Measurements from ENCODE around the gene SMTN.

SMTN gene

GRCh38 chr22:31087744-31088215, 6.7 kb downstream of the SMTN start:
- no peak overlapping the region for H3K4me3 ChIP-seq (ENCODE audit: low read depth, low read length, poor library complexity, severe bottlenecking)
- no peaks in the 10 kb centered on the region for H3K36me3 ChIP-seq (ENCODE audit: insufficient read depth, low read length)
- no peaks in the 10 kb centered on the region for H3K9me3 ChIP-seq (ENCODE audit: low read length)
- no peak overlapping the region for H2AFZ ChIP-seq (ENCODE audit: low read length)
- no peaks in the 10 kb centered on the region for H3K27me3 ChIP-seq (ENCODE audit: insufficient read depth, low read length)
- H4K20me1 ChIP-seq (ENCODE audit: insufficient read depth, low read length): no peaks in the 10 kb centered on the region
- no peaks in the 10 kb centered on the region for H3K79me2 ChIP-seq (ENCODE audit: insufficient read depth, low read length)
- H3F3A ChIP-seq (ENCODE audit: insufficient read depth, low read length): no peaks in the 10 kb centered on the region
- peaks cover 37% of the 10 kb centered on the region for H3K4me1 ChIP-seq (ENCODE audit: insufficient read depth, low read length, severe bottlenecking)
- no peaks in the 10 kb centered on the region for H3K9me2 ChIP-seq (ENCODE audit: low read depth, low read length)
- no peak overlapping the region for H3K27ac ChIP-seq (ENCODE audit: low read depth, low read length, poor library complexity, severe bottlenecking)
- no peak overlapping the region for H3K9ac ChIP-seq (ENCODE audit: low read length)
- TF ChIP-seq CTCF (IDR thresholded peaks at IDR 0.05; ENCODE audit: low read length) (no peak), EZH2 (IDR thresholded peaks at IDR 0.05; ENCODE audit: borderline replicate concordance, low read length) (no peak)
- no peak overlapping the region for H3K4me2 ChIP-seq (ENCODE audit: low read length)

GRCh38 chr22:31088233-31088986, 7.3 kb downstream of the SMTN start:
- no peak overlapping the region for H2AFZ ChIP-seq (ENCODE audit: low read length)
- no peaks in the 10 kb centered on the region for H4K20me1 ChIP-seq (ENCODE audit: insufficient read depth, low read length)
- TF ChIP-seq CTCF (IDR thresholded peaks at IDR 0.05; ENCODE audit: low read length) (no peak), EZH2 (IDR thresholded peaks at IDR 0.05; ENCODE audit: borderline replicate concordance, low read length) (no peak)
- H3K36me3 ChIP-seq (ENCODE audit: insufficient read depth, low read length): no peaks in the 10 kb centered on the region
- no peaks in the 10 kb centered on the region for H3K27me3 ChIP-seq (ENCODE audit: insufficient read depth, low read length)
- no peak overlapping the region for H3K4me3 ChIP-seq (ENCODE audit: low read depth, low read length, poor library complexity, severe bottlenecking)
- H3F3A ChIP-seq (ENCODE audit: insufficient read depth, low read length): no peaks in the 10 kb centered on the region
- no peaks in the 10 kb centered on the region for H3K9me3 ChIP-seq (ENCODE audit: low read length)
- H3K4me1 ChIP-seq (ENCODE audit: insufficient read depth, low read length, severe bottlenecking): peaks cover 31% of the 10 kb centered on the region
- no peak overlapping the region for H3K4me2 ChIP-seq (ENCODE audit: low read length)
- no peak overlapping the region; the same call in 1 of the 2 replicates for H3K9ac ChIP-seq (ENCODE audit: low read length)
- H3K79me2 ChIP-seq (ENCODE audit: insufficient read depth, low read length): no peaks in the 10 kb centered on the region
- no peaks in the 10 kb centered on the region for H3K9me2 ChIP-seq (ENCODE audit: low read depth, low read length)
- peak overlapping the region; percentile 50 for H3K27ac ChIP-seq (ENCODE audit: low read depth, low read length, poor library complexity, severe bottlenecking)

- Histone ChIP-seq H3K9me2 (ENCODE audit: low read depth, low read length) (no peaks in the 10 kb centered on the region), H3K9me3 (ENCODE audit: low read length) (no peaks in the 10 kb centered on the region), H3K4me2 (ENCODE audit: low read length) (peak overlapping the region; percentile 28; the same call in 1 of the 2 replicates), H3K4me1 (ENCODE audit: insufficient read depth, low read length, severe bottlenecking) (peaks cover 22% of the 10 kb centered on the region), H3F3A (ENCODE audit: insufficient read depth, low read length) (no peaks in the 10 kb centered on the region), H2AFZ (ENCODE audit: low read length) (no peak overlapping the region), H4K20me1 (ENCODE audit: insufficient read depth, low read length) (no peaks in the 10 kb centered on the region), H3K36me3 (ENCODE audit: insufficient read depth, low read length) (no peaks in the 10 kb centered on the region), H3K27me3 (ENCODE audit: insufficient read depth, low read length) (no peaks in the 10 kb centered on the region), H3K4me3 (ENCODE audit: low read depth, low read length, poor library complexity, severe bottlenecking) (no peak overlapping the region), H3K9ac (ENCODE audit: low read length) (no peak overlapping the region; the same call in 1 of the 2 replicates), H3K27ac (ENCODE audit: low read depth, low read length, poor library complexity, severe bottlenecking) (peak overlapping the region; percentile 50), H3K79me2 (ENCODE audit: insufficient read depth, low read length) (no peaks in the 10 kb centered on the region)
- TF ChIP-seq EZH2 (IDR thresholded peaks at IDR 0.05; ENCODE audit: borderline replicate concordance, low read length) (no peak), CTCF (IDR thresholded peaks at IDR 0.05; ENCODE audit: low read length) (peak; percentile 91)
Measured at GRCh38 chr22:31089160-31090100, 8.3 kb downstream of the SMTN start.
